HG03442 (cell line): Measurements from ENCODE around the gene DOCK10.

Experiments used
- ATAC-seq: cut with Tn5 transposase; IDR thresholded peaks from one replicate; pipeline ENCODE4 v1.9.1; 2021; ENCODE audit warnings: mild to moderate bottlenecking, moderate library complexity; ENCODE audit not compliant: unreplicated experiment

Gene DOCK10

DNA sequence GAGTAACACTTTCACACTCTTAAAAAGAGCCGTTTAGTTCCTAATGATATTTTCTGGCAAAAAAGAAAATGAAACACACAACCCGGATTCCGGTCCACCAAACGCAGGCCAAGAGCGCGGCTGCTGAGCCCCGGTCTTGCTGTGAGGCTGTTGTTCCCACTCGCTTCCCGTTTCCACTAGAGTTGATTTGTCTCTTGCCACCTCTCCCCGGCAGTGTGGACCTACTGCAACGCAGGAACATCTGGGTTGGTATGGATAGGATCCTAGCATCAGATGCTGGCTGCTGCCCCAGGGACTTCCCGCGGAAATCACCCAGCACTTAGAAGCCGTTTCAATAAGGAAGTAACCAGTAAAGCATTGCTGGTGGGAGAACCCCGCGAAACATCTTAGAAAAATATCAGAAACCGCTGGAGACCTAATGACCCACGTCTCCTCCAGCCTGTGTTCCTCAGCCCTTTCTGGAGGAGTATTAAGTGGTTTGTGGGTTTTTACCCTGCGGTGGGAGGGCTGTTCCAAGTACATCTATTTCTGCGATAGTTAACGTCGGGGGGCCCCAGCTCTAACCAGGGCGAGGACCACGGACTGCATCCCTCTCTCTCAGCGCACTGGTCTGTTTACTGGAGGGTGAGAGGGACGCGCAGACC is 939 bp downstream of the DOCK10 start:
- peak; percentile 62 for ATAC-seq

DNA sequence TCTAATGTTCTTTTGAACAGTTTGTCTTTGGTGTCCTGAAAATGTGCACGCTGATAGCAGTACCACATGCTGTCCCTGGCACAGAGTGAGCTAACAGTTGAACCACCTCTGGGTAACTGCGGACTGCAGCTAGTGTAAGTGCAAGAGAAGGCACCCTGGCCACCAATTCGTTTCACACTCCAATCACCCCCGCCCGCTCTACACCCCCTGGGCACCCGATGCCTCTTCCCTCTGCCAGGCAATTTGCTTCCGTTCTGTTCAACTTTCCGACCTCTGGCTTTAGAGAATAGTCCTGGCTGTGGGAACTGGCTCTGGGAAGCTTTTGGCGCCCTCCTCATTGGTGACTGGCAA is 1.4 kb downstream of the DOCK10 start:
- ATAC-seq = peak; percentile 18

GRCh38 chr2:225040142-225040541 is 2.1 kb downstream of the DOCK10 start:
- ATAC-seq = no peak

DNA sequence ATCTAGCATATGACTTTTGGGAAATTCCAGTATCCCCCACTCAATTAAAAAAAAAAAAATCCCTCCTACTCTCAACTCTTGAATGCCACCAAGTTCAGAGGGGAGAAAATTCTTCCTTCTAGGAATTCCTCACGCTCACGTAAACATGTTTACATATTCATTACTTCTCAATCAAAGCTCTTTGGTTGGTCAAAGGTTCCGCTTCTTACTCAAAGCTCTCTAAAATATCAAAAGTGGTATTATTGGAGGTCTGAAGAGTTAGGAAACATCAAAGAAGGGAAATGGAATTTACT is 4.1 kb downstream of the DOCK10 start:
- ATAC-seq = no peak

DNA sequence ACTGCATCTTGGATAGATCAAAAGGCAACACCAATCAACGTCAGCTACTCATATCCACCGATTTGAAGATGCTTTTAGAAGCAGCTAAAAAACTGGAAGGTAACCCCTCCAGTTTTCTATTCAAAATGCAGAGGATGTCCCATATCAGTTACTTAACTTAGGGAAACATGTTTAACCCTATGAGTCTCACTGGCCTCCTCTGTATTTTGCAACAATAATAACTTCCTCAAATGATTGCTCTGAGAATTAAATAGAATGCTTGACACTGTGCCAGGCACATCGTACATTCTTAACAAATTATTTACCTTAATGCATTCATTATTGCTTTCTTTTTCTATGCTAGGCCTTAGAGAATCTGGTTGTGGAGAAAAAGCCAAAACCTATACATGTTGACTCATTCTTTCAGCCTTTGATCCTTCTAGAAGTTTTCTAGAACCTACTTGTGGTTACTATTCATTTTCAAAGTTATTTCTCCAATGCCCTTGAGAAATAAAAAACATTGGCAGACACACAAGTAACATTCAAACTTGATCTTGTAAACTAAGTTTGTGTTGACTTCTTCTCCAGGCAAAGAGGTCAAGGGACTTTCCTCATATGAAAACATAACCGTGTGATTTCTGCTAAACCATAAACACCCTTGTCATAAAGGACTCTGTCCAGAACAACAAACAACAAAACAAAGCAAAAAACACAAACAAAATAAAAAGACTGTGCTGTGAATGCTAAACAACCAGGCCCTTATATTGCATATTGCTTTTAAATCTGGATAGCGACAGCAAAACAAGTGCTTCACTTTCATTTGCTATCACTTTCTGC is 4.6 kb downstream of the DOCK10 start:
- ATAC-seq = no peak

GRCh38 chr2:225036431-225036830 is 5.8 kb downstream of the DOCK10 start:
- ATAC-seq = no peak

DNA sequence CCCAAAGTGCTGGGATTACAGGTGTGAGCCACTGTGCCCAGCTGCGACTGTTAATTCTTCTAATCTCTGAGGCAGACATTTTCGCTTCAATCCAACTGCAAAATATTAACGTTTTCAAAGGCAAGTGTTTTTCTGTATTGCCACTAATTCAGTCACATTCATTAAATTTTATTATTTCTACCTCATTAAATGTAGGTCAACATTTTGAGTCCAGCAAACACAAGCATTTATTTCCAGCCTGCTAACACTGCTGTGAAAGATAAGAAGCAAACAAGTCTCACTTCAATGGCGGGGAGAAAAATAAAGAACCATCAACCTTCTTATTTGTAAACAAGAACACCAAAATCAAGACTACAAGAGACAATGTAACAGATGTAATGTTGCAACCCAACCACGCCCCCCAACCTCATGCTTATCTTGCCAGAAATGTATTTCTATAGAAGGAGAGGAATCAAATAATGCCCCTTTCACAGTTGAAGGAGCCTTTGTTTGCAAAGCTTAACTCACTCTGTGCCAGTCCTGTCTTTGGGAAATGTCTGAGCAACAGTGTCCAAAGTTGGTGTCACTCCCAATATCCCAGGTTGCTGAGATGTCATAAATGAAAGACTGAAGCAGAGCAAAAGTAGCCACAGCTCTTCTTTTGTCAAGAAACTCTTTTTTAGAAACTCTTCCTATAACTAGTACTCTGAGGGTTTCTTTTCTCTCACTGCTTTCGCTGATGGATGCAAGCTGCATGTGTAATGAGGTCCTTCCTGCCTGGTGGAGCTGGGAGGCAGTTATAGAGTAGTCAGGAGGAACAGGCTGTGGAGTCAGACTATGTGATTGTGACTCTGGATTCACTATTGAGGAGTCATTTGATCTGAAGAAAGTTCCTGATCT is 8.6 kb downstream of the DOCK10 start:
- ATAC-seq = no peak

GRCh38 chr2:225032246-225032645 is 10.0 kb downstream of the DOCK10 start:
- ATAC-seq = no peak

GRCh38 chr2:225031599-225031998 is 10.7 kb downstream of the DOCK10 start:
- no peak for ATAC-seq

- ATAC-seq = no peak
These were observed 11.4 kb downstream of the DOCK10 start for GRCh38 chr2:225030893-225031292.

- no peak for ATAC-seq
These were observed 12.1 kb downstream of the DOCK10 start for GRCh38 chr2:225030203-225030602.

- no peak for ATAC-seq
These were observed 13.7 kb downstream of the DOCK10 start for GRCh38 chr2:225028572-225028971.

DNA sequence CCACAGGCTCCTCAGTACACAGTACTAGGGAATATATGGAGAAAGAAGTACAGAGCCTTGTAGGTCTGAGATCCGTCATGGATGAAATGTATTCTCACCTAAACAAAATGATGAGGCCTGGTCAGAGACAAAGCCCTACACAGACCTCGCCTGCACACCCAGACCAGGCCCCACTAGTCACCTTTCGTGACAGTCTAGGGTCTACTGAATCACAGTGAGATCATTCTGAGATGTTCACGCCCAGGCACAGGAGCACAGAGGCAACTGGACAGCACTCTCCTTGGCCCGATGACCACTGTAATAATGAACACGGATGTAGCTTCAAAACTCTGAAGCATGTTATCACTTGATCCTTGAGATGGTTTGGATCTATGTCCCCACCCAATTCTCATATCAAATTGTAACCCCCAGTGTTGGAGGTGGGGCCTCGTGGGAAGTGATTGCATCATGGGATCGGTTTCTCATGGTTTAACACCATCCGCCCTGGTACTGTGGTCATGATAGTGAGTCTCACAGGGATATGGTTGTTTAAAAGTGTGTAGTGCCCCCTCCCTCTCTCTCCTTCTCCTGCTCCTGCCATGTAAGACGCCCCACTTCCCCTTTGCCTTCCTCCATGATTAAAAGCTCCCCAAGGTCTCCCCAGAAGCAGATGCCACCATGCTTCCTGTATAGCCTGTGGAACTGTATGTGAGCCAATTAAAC is 15.1 kb downstream of the DOCK10 start:
- ATAC-seq = no peak

- no peak for ATAC-seq
These were observed 16.2 kb downstream of the DOCK10 start for GRCh38 chr2:225025917-225026571.

- ATAC-seq = no peak
These were observed 20.1 kb downstream of the DOCK10 start for GRCh38 chr2:225022188-225022587.

DNA sequence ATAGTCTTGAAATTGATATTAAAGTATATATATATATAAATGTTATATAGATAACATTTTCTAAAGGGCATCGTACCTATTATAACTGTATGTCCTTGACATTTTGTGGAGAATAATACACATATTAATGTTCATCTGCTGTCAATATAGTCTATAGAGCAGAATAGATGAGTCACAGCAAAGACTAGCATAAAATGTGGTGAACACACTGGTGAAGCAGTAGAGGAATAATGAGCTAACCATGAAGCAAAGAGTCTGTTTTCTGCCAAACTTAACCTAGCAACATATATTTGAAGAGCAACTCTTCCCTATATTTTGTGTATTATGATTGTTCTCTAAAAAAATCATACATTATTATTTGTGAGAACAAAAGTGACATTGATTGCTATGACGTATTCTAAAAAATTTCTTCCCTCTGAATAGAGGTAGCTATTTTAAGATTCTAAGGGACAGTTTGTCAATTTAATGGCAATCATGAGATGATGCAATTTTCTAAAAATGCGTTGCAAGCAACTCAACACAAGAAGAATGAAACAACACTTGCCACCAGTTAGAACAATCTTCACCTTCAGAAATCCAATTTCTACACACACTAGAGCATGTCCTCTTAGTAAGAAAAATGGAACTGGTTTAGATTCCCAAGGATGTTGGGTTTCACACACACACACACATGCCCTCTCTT is 22.0 kb downstream of the DOCK10 start:
- ATAC-seq = no peak

GRCh38 chr2:225019105-225019504 is 23.2 kb downstream of the DOCK10 start:
- no peak for ATAC-seq

GRCh38 chr2:225017713-225018112 is 24.6 kb downstream of the DOCK10 start:
- ATAC-seq = no peak

- ATAC-seq = no peak
These were observed 25.1 kb downstream of the DOCK10 start for GRCh38 chr2:225017098-225017685.
